PC-9 (cell line): ENCODE data around the gene VWA7. TPM values are rescaled to one million over a fixed set of nuclear protein-coding genes. Genes with fewer than 3 reads are reported as not detected.

Experiments
- BruUV-seq: library from RNA; stranded (reverse); fragments of 400-500 nt; replicated peaks from 2 replicates; lab custom pipeline; 2021; lab: Mats Ljungman, UMichigan
- CTCF ChIA-PET: fragments of 300-600 bp; sonication (Branson Sonifier 250); formaldehyde crosslinking; loops from one replicate; lab custom pipeline; 2022; ENCODE audit warnings: antibody characterized with exemption; lab: Charles Lee
- POLR2A ChIA-PET: fragments of 300-600 bp; sonication (Branson Sonifier 250); formaldehyde crosslinking; loops from one replicate; lab custom pipeline; 2022; ENCODE audit warnings: antibody characterized with exemption; ENCODE audit not compliant: unreplicated experiment; lab: Charles Lee
- DNase-seq, 2 experiments: peaks; one replicate each; pipeline versions ENCODE4 v3.0.0 to v3.0.0-alpha.2; 2015 to 2022; ENCODE audit warnings: mixed read lengths in 1 of 2
- H2AFZ ChIP-seq: fragments of 200-600 bp; sonication (generic); 2 replicates; pipeline ENCODE4 v1.8.1; 2017; ENCODE audit warnings: antibody characterized with exemption
- H3F3A ChIP-seq: fragments of 200-600 bp; sonication (generic); 2 replicates; pipeline ENCODE4 v1.8.1; 2017; ENCODE audit warnings: antibody characterized with exemption, mild to moderate bottlenecking, low read depth; ENCODE audit not compliant: insufficient read depth
- H3K27ac ChIP-seq: fragments of 200-600 bp; sonication (generic); 2 replicates; pipeline ENCODE4 v1.6.1; 2016; ENCODE audit warnings: mixed run types
- H3K27me3 ChIP-seq: fragments of 200-600 bp; sonication (generic); 2 replicates; pipeline ENCODE4 v1.6.1; 2016; ENCODE audit warnings: low read depth, mixed run types; ENCODE audit not compliant: insufficient read depth
- H3K36me3 ChIP-seq: fragments of 200-600 bp; sonication (generic); 2 replicates; pipeline ENCODE4 v1.6.1; 2016; ENCODE audit warnings: low read depth, mixed run types
- H3K4me1 ChIP-seq: fragments of 200-600 bp; sonication (generic); replicated peaks from 2 replicates; pipeline ENCODE4 v1.6.1; 2016; ENCODE audit warnings: mixed run types; ENCODE audit not compliant: insufficient read depth
- H3K4me2 ChIP-seq: fragments of 200-600 bp; sonication (generic); 2 replicates; pipeline ENCODE4 v1.6.1; 2017; ENCODE audit warnings: mixed run types
- H3K4me3 ChIP-seq: fragments of 200-600 bp; sonication (generic); 2 replicates; pipeline ENCODE4 v1.6.1; 2016; ENCODE audit warnings: mixed run types
- H3K79me2 ChIP-seq: fragments of 200-600 bp; sonication (generic); 2 replicates; pipeline ENCODE4 v1.6.1; 2017; ENCODE audit warnings: low read depth, mixed run types
- H3K9me2 ChIP-seq: fragments of 200-600 bp; sonication (generic); 2 replicates; pipeline ENCODE4 v1.8.1; 2017; ENCODE audit warnings: mild to moderate bottlenecking; ENCODE audit not compliant: insufficient read depth
- H3K9me3 ChIP-seq: fragments of 200-600 bp; sonication (generic); 2 replicates; pipeline ENCODE4 v1.8.1; 2016; ENCODE audit warnings: low read depth; ENCODE audit not compliant: insufficient read depth
- H4K20me1 ChIP-seq: fragments of 200-600 bp; sonication (generic); 2 replicates; pipeline ENCODE4 v1.8.1; 2017; ENCODE audit not compliant: insufficient read depth
- CTCF ChIP-seq: fragments of 200-600 bp; sonication (generic); conservative IDR thresholded peaks from 2 replicates; pipeline ENCODE4 v1.6.1; 2017; ENCODE audit warnings: mixed run types, antibody characterized with exemption, mild to moderate bottlenecking, moderate library complexity
- EZH2 ChIP-seq: fragments of 200-600 bp; sonication (generic); IDR thresholded peaks from 2 replicates; pipeline ENCODE4 v1.8.0; 2017; ENCODE audit warnings: antibody characterized with exemption, low read depth
- intact Hi-C: fragments of 100-400 bp; cut with micrococcal nuclease; formaldehyde crosslinking; loops from one replicate; pipeline ENCODE4 v1.10.0; 2022; ENCODE audit not compliant: unreplicated experiment
- total RNA-seq: library from RNA; stranded (reverse); gene quantifications from 2 replicates; pipeline ENCODE4 v1.2.3, GENCODE V29; 2021

Gene VWA7
- total RNA-seq, 1 experiment from 2014 or later: 6.0 TPM

- no peaks in the 10 kb centered on the region for H3K9me3 ChIP-seq
- peak overlapping the region; percentile 78 for H2AFZ ChIP-seq
- peaks cover 50% of the 10 kb centered on the region for H3K79me2 ChIP-seq
- peak overlapping the region; percentile 44; the same call in 1 of the 2 replicates for H3K4me3 ChIP-seq
- TF ChIP-seq CTCF (no peak), EZH2 (no peak)
- ChIA-PET POLR2A (interaction anchor here (0.5 to 1.3 kb wide), 11 partner anchors 10 to 1560 kb away, joined by 3 to 7 read pairs (median 3); partner anchors contain the start of genes ABHD16A, HSPA1B and LSM2), CTCF (interaction anchor here (0.6 to 3.2 kb wide), 4 partner anchors 32 to 55 kb away, joined by 3 to 10 read pairs (median 6); no protein-coding TSS in a partner anchor)
- H4K20me1 ChIP-seq: peaks cover 18% of the 10 kb centered on the region; the same call in 1 of the 2 replicates
- H3F3A ChIP-seq: peaks cover 54% of the 10 kb centered on the region
- peak overlapping the region; percentile 79 for H3K27ac ChIP-seq
- H3K4me1 ChIP-seq: peaks cover 44% of the 10 kb centered on the region
- intact Hi-C loops: loop anchor here (5.0 to 10.0 kb wide), 2 partner anchors 193 to 240 kb away; partner anchors contain the start of genes ATP6V1G2, DDX39B, MICB and NFKBIL1
- DNase-seq: no peak
- H3K4me2 ChIP-seq: peak overlapping the region; percentile 83
- H3K9me2 ChIP-seq: no peaks in the 10 kb centered on the region
- BruUV-seq: no TSS peak
- H3K27me3 ChIP-seq: no peaks in the 10 kb centered on the region
- peaks cover 27% of the 10 kb centered on the region for H3K36me3 ChIP-seq
Measured at GRCh38 chr6:31737315-31737990, 39.7 kb downstream of the VWA7 start.

GRCh38 chr6:31736768-31737314 lies 40.3 kb downstream of the VWA7 start:
- intact Hi-C loops: loop anchor here (5.0 to 10.0 kb wide), 2 partner anchors 192 to 240 kb away; partner anchors contain the start of genes ATP6V1G2, DDX39B, MICB and NFKBIL1
- peak overlapping the region; percentile 83 for H3K4me2 ChIP-seq
- H2AFZ ChIP-seq: peak overlapping the region; percentile 75
- peaks cover 21% of the 10 kb centered on the region; the same call in 1 of the 2 replicates for H4K20me1 ChIP-seq
- no peaks in the 10 kb centered on the region for H3K9me2 ChIP-seq
- H3K27me3 ChIP-seq: no peaks in the 10 kb centered on the region
- peaks cover 59% of the 10 kb centered on the region for H3F3A ChIP-seq
- no peak for TF ChIP-seq EZH2
- TF ChIP-seq CTCF: no peak
- ChIA-PET CTCF (interaction anchor here (3.2 kb wide), 1 partner anchor 33 kb away, joined by 10 read pairs; no protein-coding TSS in a partner anchor), POLR2A (interaction anchor here (0.5 to 1.5 kb wide), 7 partner anchors 9 to 161 kb away, joined by 3 to 6 read pairs (median 3); partner anchors contain the start of gene HSPA1B)
- DNase-seq: no peak
- peak overlapping the region; percentile 73 for H3K27ac ChIP-seq
- peak overlapping the region; percentile 86 for H3K4me3 ChIP-seq
- H3K36me3 ChIP-seq: peaks cover 27% of the 10 kb centered on the region
- TSS peak; percentile 15 for BruUV-seq
- peaks cover 57% of the 10 kb centered on the region for H3K79me2 ChIP-seq
- peaks cover 44% of the 10 kb centered on the region for H3K4me1 ChIP-seq
- H3K9me3 ChIP-seq: no peaks in the 10 kb centered on the region
